A549 (cell line): ENCODE data around the gene CARD9.

ENCODE experiments used
- CTCF ChIP-seq: fragments of >200 bp; sonication (Bioruptor Twin); formaldehyde crosslinking; IDR thresholded peaks from 3 replicates; pipeline ENCODE4 v1.5.1; 2016
- EP300 ChIP-seq, 2 experiments: fragments of >200 bp; sonication (Bioruptor Twin); formaldehyde crosslinking; IDR thresholded peaks; 2 replicates in 1 of 2; 3 replicates in 1 of 2; pipeline ENCODE4 v1.6.1; 2016 to 2017
- POLR2A ChIP-seq: IDR thresholded peaks from 2 replicates; pipeline ENCODE4 v1.6.1; 2012; ENCODE audit warnings: mild to moderate bottlenecking, low read length
- REST ChIP-seq: fragments of 200-600 bp; sonication (generic); IDR thresholded peaks from 2 replicates; pipeline ENCODE4 v1.6.1; 2016; ENCODE audit warnings: antibody characterized with exemption, mild to moderate bottlenecking, moderate library complexity
- ZFP36 ChIP-seq: fragments of 450-650 bp; IDR thresholded peaks from 2 replicates; pipeline ENCODE4 v1.6.1; 2014; ENCODE audit warnings: borderline replicate concordance; ENCODE audit not compliant: partially characterized antibody

DNA sequence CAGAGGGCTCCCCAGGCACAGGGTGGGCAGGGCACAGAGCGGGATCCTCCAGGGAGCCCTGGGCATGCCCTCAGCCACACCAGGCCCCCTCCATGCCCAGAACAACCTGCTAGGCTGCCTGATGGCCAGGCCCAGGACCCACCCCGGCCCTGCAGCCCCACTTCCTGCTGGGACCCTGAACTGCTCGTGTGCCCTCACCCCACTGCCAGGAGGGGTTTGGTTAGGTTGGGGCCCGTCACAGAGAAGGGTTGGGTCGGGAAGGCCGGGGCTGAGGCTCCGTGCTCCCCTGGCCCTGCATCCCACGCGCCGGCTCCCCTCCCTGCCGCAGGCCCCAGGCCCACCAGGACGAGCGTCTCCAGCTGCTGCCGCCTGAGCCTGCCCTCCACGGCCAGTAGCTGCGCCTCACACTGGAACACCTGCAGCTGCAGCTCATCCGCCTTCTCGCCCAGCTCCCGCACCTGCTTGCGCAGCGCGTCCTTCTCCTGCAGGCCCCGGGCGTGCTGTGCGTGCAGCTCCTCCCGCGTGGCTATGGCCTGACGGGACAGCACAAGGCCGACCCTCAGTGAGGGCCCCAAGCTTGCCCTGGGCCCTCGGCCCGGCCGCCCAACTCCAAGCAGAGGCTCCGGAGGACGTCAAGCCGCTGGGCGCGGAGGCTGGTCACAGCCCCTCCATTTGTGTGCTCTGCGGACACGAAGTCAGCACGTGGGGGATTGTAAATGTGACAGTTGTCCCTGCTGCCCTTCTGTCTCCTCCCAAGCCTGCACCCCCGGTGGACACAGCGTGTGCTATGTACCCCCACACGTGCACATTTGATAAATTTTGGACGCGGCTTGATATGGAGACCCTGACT lies 5.9 kb downstream of the CARD9 start:
- TF ChIP-seq CTCF, result no peak
- no peak for TF ChIP-seq REST
- TF ChIP-seq EP300 (IDR thresholded peaks at IDR 0.05), result no peak
- no peak for TF ChIP-seq ZFP36
- no peak for TF ChIP-seq POLR2A
